Suprapubic skin (tissue), 4 donors: ENCODE results near the gene PVR.

Source experiments
- POLR2A ChIP-seq, 2 donors: fragments of 450-650 bp; IDR thresholded peaks; one replicate each; pipeline ENCODE4 v1.6.1; 2017; ENCODE audit warnings: antibody characterized with exemption in 2 of 2, mild to moderate bottlenecking in 2 of 2, moderate library complexity in 2 of 2
- POLR2AphosphoS5 ChIP-seq, 3 donors: sonication (generic); formaldehyde crosslinking; IDR thresholded peaks; one replicate each; pipeline ENCODE4 v1.6.1; 2017; ENCODE audit warnings: antibody characterized with exemption in 3 of 3
- TF ChIP-seq, protein P1 (sequence below), 2 donors: fragments of 200-600 bp in 1 of 2; fragments of 450-650 bp in 1 of 2; sonication (generic) in 1 of 2; IDR thresholded peaks; one replicate each; pipeline ENCODE4 v1.5.1; 2016 to 2019; ENCODE audit warnings: antibody characterized with exemption in 2 of 2, mild to moderate bottlenecking in 1 of 2, moderate library complexity in 1 of 2

- TF ChIP-seq POLR2A (IDR thresholded peaks at IDR 0.05), result no peak
- TF ChIP-seq, protein P1, sequence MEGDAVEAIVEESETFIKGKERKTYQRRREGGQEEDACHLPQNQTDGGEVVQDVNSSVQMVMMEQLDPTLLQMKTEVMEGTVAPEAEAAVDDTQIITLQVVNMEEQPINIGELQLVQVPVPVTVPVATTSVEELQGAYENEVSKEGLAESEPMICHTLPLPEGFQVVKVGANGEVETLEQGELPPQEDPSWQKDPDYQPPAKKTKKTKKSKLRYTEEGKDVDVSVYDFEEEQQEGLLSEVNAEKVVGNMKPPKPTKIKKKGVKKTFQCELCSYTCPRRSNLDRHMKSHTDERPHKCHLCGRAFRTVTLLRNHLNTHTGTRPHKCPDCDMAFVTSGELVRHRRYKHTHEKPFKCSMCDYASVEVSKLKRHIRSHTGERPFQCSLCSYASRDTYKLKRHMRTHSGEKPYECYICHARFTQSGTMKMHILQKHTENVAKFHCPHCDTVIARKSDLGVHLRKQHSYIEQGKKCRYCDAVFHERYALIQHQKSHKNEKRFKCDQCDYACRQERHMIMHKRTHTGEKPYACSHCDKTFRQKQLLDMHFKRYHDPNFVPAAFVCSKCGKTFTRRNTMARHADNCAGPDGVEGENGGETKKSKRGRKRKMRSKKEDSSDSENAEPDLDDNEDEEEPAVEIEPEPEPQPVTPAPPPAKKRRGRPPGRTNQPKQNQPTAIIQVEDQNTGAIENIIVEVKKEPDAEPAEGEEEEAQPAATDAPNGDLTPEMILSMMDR (IDR thresholded peaks at IDR 0.05), result peak; percentile 51 to 92
- TF ChIP-seq POLR2AphosphoS5 (IDR thresholded peaks at IDR 0.05), result no peak
These were observed 45.8 kb downstream of the PVR start for GRCh38 chr19:44689290-44690130.
